ENCODE measurements around the gene TDRD9.

DNA sequence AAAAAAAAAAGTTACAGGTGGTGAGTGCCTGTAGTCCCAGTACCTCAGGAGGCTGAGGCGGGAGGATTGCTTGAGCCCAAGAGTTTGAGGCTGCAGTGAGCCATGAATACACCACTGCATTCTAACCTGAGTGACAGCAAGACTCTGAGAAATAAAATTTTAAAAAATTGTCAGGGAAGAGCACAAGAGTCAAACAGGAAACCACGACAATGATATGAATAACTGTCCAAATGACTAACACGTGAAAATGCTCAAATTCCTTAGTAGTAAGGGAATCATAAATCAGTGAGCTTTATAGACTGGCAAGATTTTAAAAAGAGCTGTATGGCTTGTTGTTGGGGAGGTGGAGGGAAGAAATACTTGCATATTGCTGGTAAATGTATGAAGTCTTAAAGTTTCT, 144.3 kb downstream of the TDRD9 start:
- TF ChIP-seq, protein P1, sequence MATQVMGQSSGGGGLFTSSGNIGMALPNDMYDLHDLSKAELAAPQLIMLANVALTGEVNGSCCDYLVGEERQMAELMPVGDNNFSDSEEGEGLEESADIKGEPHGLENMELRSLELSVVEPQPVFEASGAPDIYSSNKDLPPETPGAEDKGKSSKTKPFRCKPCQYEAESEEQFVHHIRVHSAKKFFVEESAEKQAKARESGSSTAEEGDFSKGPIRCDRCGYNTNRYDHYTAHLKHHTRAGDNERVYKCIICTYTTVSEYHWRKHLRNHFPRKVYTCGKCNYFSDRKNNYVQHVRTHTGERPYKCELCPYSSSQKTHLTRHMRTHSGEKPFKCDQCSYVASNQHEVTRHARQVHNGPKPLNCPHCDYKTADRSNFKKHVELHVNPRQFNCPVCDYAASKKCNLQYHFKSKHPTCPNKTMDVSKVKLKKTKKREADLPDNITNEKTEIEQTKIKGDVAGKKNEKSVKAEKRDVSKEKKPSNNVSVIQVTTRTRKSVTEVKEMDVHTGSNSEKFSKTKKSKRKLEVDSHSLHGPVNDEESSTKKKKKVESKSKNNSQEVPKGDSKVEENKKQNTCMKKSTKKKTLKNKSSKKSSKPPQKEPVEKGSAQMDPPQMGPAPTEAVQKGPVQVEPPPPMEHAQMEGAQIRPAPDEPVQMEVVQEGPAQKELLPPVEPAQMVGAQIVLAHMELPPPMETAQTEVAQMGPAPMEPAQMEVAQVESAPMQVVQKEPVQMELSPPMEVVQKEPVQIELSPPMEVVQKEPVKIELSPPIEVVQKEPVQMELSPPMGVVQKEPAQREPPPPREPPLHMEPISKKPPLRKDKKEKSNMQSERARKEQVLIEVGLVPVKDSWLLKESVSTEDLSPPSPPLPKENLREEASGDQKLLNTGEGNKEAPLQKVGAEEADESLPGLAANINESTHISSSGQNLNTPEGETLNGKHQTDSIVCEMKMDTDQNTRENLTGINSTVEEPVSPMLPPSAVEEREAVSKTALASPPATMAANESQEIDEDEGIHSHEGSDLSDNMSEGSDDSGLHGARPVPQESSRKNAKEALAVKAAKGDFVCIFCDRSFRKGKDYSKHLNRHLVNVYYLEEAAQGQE (IDR thresholded peaks at IDR 0.05; ENCODE audit: insufficient read depth in 1 of 2, low read depth in 2 of 2, low read length in 2 of 2), result no peak
- TF ChIP-seq TAF1 (IDR thresholded peaks at IDR 0.05; ENCODE audit: borderline replicate concordance, insufficient read depth, low read length) (no peak), POLR2AphosphoS5 (IDR thresholded peaks at IDR 0.05; ENCODE audit: low read depth, low read length) (no peak), FOXP2 (optimal IDR thresholded peaks at IDR 0.05; ENCODE audit: borderline replicate concordance, extremely low read depth, extremely low read length, insufficient read depth) (no peak), SIN3A (IDR thresholded peaks at IDR 0.05; ENCODE audit: borderline replicate concordance, insufficient read depth, low read length) (no peak)
